Transverse colon (tissue), 4 donors: ENCODE measurements around the gene C11orf21.

Experiments used
- CTCF ChIP-seq, 5 experiments: fragments of 200-600 bp in 3 of 5; fragments of 450-650 bp in 2 of 5; sonication (generic) in 3 of 5; IDR thresholded peaks; 1 replicate in 2 of 5; 2 replicates in 3 of 5; pipeline ENCODE4 v1.5.1; 2016 to 2017; ENCODE audit warnings: antibody characterized with exemption in 5 of 5, inconsistent platforms in 3 of 5, mild to moderate bottlenecking in 2 of 5, moderate library complexity in 1 of 5
- POLR2A ChIP-seq: fragments of 450-650 bp; IDR thresholded peaks from one replicate; pipeline ENCODE4 v1.6.1; 2016; ENCODE audit warnings: antibody characterized with exemption, mild to moderate bottlenecking, moderate library complexity
- POLR2AphosphoS5 ChIP-seq, 3 donors: sonication (generic); formaldehyde crosslinking; IDR thresholded peaks; one replicate each; pipeline ENCODE4 v1.6.1; 2016; ENCODE audit warnings: antibody characterized with exemption in 3 of 3

- TF ChIP-seq CTCF (IDR thresholded peaks at IDR 0.05) (no peak), POLR2A (no peak), POLR2AphosphoS5 (IDR thresholded peaks at IDR 0.05) (no peak)
These were observed 1.3 kb downstream of the C11orf21 start for GRCh38 chr11:2300290-2300935.
